ENCODE results near the gene SCARB1.

SCARB1 gene

DNA sequence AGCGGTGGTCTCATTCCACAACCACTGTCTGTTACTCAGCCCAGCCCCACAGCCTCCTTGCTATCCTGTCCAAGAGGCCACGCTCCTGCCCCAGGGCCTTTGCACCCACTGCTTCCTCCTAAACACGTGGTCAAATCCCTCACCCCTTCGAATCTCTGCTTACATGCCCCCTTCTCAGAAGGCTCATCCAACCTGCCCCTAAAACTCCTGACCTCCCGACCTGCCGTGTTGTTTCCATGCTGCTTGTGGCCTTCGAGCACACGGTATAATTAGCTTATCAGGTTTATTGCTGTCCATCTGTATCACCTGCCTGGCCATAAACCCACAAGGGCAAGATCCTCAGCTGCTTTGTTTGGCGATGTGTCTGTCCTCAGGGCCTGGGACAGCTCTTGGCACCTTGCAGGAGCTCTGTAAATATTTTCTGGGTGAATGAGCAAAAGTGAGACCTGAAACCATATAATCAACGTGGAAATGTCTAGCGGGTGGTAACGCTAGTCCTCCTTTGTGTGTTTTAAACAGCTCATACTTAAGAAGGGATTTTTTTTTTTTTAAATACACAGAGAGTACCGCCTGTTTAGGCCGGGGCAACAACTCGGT, 36.0 kb downstream of the SCARB1 start:
- Mint-ChIP-seq H3K4me3 (no peak overlapping the region), H3K27me3 (no peaks in the 10 kb centered on the region), H3K9me3 (peaks cover 0 to 11% of the 10 kb centered on the region in 2 donors), H3K27ac (peak overlapping the region in 1 of 2 donors; percentile 34), H3K4me1 (peaks cover 12% of the 10 kb centered on the region)
- DNase-seq, result no peak
- ATAC-seq, result no peak

DNA sequence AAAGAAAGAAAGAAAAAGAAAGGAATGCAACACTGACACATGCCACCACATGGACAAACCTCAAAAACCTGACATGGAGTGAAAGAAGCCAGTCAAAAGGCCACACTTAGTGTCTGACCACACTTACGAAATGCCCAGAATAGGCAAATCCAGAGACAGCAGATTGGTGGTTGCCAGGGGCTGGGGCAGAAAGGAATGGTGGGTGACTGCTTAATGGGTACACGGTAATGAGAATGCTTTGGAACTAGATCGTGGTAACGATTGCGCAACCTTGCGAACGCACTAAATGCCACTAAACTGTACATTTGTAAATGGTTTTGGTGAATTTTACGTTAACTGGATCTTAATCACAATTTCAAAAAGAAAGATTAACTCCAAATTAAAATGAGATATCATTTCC, 39.5 kb downstream of the SCARB1 start:
- Mint-ChIP-seq H3K9me3 (no peaks in the 10 kb centered on the region), H3K4me1 (peaks cover 12% of the 10 kb centered on the region), H3K4me3 (no peak overlapping the region), H3K27me3 (no peaks in the 10 kb centered on the region), H3K27ac (no peak overlapping the region)
- ATAC-seq, result no peak
- DNase-seq, result no peak

GRCh38 chr12:124823272-124823970, 40.2 kb downstream of the SCARB1 start:
- DNase-seq (no peak), ATAC-seq (no peak)
- Mint-ChIP-seq H3K4me3 (no peak overlapping the region), H3K27me3 (no peaks in the 10 kb centered on the region), H3K4me1 (peaks cover 9% of the 10 kb centered on the region), H3K27ac (no peak overlapping the region), H3K9me3 (no peaks in the 10 kb centered on the region)

DNA sequence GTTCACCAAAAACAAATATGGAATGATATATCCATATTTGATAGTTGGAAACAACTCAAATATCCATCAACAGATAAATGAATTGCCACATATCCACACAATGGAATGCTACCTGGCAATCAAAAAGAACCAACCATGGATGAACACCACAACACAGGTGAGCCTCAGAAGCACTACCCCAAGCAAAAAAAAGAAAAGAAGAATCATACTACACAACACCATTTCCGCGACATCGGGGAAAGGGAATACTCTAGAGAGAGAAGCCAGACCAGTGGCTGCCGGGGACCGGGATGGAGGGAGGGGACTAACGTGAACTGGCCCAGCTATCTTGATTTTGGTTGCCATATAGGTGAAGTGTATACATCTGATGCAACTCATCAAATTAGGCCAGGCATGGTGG, 41.4 kb downstream of the SCARB1 start:
- H3K27ac Mint-ChIP-seq, result no peak overlapping the region
- no peaks in the 10 kb centered on the region for H3K4me1 Mint-ChIP-seq
- no peaks in the 10 kb centered on the region for H3K9me3 Mint-ChIP-seq
- ATAC-seq, result no peak
- no peak overlapping the region for H3K4me3 Mint-ChIP-seq
- DNase-seq, result no peak
- no peaks in the 10 kb centered on the region for H3K27me3 Mint-ChIP-seq

GRCh38 chr12:124821252-124822200, 42.1 kb downstream of the SCARB1 start:
- Mint-ChIP-seq H3K4me1 (no peaks in the 10 kb centered on the region), H3K4me3 (no peak overlapping the region), H3K27ac (peak overlapping the region in 1 of 2 donors; percentile 40), H3K9me3 (no peaks in the 10 kb centered on the region), H3K27me3 (no peaks in the 10 kb centered on the region)
- ATAC-seq (no peak), DNase-seq (no peak)

GRCh38 chr12:124820199-124820598, 43.5 kb downstream of the SCARB1 start:
- no peaks in the 10 kb centered on the region for H3K9me3 Mint-ChIP-seq
- H3K4me3 Mint-ChIP-seq, result no peak overlapping the region
- DNase-seq (no peak), ATAC-seq (no peak)
- H3K4me1 Mint-ChIP-seq, result no peaks in the 10 kb centered on the region
- no peak overlapping the region for H3K27ac Mint-ChIP-seq
- no peaks in the 10 kb centered on the region for H3K27me3 Mint-ChIP-seq

- no peak overlapping the region for H3K27ac Mint-ChIP-seq
- DNase-seq, result no peak
These were observed 44.1 kb downstream of the SCARB1 start for GRCh38 chr12:124819525-124819924.

GRCh38 chr12:124819080-124819479, 44.6 kb downstream of the SCARB1 start:
- DNase-seq (no peak), ATAC-seq (no peak)
- Mint-ChIP-seq H3K9me3 (no peaks in the 10 kb centered on the region), H3K4me1 (no peaks in the 10 kb centered on the region), H3K4me3 (no peak overlapping the region), H3K27me3 (no peaks in the 10 kb centered on the region), H3K27ac (peak overlapping the region in 1 of 2 donors; percentile 42)

More at GRCh38 chr12:124819525-124819924, 44.1 kb downstream of the SCARB1 start:
- Mint-ChIP-seq H3K4me3 (no peak overlapping the region), H3K4me1 (no peaks in the 10 kb centered on the region), H3K27me3 (no peaks in the 10 kb centered on the region), H3K9me3 (no peaks in the 10 kb centered on the region)
- ATAC-seq, result no peak

DNA sequence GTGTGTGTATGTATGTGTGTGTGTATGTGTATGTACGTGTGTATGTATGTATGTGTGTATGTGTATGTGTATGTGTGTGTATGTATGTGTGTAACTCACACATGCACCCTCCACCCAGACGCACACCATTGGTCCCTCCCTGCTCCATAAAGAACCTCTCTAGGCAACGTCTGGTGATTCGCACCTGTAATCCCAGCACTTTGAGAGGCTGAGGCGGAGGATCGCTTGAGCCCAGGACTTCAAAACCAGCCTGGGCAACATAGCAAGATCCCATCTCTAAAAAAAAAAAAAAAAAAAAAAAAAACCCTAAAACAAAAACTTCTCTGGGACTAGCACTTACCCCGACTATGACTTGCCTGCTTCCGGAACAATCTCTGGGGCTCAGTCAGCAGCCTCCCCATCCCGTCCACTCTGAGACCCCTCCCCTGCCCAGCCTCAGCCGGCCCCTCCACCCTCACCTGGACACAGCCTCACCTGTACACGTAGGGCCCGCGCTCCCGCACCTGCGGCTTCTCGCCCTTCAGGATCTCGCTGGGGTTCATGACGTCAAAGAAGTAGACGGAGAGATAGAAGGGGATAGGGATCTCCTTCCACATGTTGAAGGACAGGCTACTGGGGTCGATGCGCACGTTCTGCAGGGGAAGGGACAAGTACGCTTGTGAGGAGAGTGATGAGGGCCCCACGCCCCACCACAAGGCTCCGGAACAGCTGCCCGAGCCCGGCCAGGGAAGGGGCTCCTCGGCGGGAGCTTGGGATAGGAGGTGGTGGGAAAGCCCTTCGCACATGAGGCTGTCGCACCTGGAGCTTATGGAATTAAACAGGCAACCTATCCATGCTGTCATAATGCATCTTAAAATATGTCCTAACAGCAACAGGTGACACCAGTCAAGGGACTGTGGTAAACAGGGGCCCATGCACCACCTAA, 46.3 kb downstream of the SCARB1 start:
- H3K27ac Mint-ChIP-seq, result no peak overlapping the region

GRCh38 chr12:124816295-124816854, 47.3 kb downstream of the SCARB1 start:
- peak overlapping the region in 1 of 2 donors; percentile 5 for H3K27ac Mint-ChIP-seq

More for the DNA sequence above, 46.3 kb downstream of the SCARB1 start:
- Mint-ChIP-seq H3K27me3 (no peaks in the 10 kb centered on the region), H3K4me3 (no peak overlapping the region), H3K4me1 (no peaks in the 10 kb centered on the region), H3K9me3 (no peaks in the 10 kb centered on the region)
- ATAC-seq (no peak), DNase-seq (no peak)

DNA sequence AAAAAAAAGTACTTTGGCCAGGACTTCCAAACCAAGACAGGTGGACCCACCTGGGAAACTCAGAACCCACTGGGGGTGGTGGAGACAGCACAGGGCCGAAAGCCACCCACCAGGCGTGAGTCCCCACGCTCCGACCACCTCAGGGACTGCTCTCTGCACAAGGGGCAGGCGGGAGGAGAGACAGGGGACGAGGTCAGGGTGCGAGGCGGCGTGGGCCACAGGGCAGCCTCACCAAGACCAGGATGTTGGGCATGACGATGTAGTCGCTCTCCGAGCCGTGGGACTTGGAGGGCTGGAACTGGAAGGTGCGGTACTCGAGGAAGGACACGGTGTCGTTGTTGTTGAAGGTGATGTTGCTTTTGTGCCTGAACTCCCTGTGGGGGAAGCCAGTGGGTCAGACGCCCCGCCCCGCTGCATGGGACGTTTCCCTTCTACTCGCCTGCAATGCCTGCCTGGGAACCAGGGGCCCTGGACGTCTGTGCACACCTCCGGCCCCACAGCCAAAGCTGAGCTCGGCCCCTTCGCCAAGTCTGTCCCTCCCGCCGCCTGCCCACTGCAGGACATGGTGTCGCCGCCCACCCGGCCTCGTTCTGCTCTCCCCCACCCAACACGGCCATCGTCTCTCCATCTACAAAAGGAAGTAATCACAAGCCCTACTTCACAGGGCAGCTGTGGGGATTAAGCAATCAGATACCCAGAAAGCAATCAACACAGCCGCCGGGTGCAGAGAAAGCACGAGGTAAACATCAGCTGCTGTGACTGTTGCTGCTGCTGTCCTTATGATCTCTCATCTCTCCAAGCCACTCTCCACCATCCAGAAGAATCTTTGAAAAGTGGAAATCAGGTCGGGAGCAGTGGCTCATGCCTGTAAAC, 48.7 kb downstream of the SCARB1 start:
- Mint-ChIP-seq H3K27ac (peak overlapping the region in 1 of 2 donors; percentile 60), H3K4me1 (no peaks in the 10 kb centered on the region)

More at GRCh38 chr12:124816295-124816854, 47.3 kb downstream of the SCARB1 start:
- no peaks in the 10 kb centered on the region for H3K9me3 Mint-ChIP-seq
- no peaks in the 10 kb centered on the region for H3K4me1 Mint-ChIP-seq
- no peak for ATAC-seq
- H3K4me3 Mint-ChIP-seq, result no peak overlapping the region
- no peaks in the 10 kb centered on the region for H3K27me3 Mint-ChIP-seq
- no peak for DNase-seq

DNA sequence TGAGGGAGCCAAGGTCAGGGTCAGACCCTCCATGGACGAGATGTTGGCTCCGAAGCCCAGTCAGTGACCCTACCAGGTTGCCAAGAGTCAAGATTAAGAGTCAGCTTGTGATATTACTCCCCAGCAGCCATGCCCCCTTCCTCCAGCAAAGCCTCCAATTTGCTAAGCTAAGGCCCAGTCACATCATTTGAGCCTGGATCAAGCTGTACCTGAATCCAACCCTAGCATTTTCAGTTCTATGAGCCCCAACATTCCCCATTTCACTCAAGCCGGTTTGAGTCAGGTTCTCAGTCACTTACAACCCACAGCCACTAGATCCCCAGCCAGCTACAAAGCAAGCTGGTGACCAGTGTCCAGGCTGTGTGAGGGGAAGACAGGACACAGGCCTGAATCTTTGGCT, 49.9 kb downstream of the SCARB1 start:
- Mint-ChIP-seq H3K4me3 (no peak overlapping the region), H3K27ac (no peak overlapping the region), H3K4me1 (no peaks in the 10 kb centered on the region), H3K9me3 (no peaks in the 10 kb centered on the region), H3K27me3 (no peaks in the 10 kb centered on the region)
- DNase-seq (no peak), ATAC-seq (no peak)

More for the DNA sequence above, 48.7 kb downstream of the SCARB1 start:
- Mint-ChIP-seq H3K4me3 (no peak overlapping the region), H3K9me3 (no peaks in the 10 kb centered on the region), H3K27me3 (no peaks in the 10 kb centered on the region)
- ATAC-seq (no peak), DNase-seq (no peak)

DNA sequence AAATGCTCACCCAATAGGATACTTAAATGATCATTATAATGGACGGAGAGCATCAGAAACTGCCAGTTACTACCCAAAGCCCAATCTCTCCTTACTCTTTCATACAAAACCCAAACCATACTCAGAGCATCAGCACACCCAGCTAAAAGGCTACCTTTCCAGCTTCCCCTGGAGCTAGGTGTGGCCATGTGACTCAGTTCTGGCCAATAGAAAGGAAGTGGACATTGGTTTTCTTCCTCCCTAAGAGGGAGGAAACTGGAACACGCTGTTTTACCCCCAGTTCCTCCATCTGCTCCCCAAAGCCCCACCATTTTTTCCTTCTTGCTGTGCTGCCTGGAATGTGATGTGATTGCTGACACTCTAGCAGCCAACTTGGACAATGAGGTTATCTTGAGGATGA, 50.7 kb downstream of the SCARB1 start:
- no peak for ATAC-seq
- no peak overlapping the region for H3K27ac Mint-ChIP-seq
- H3K4me1 Mint-ChIP-seq, result no peaks in the 10 kb centered on the region
- H3K9me3 Mint-ChIP-seq, result no peaks in the 10 kb centered on the region
- DNase-seq, result no peak
- H3K4me3 Mint-ChIP-seq, result no peak overlapping the region
- no peaks in the 10 kb centered on the region for H3K27me3 Mint-ChIP-seq

DNA sequence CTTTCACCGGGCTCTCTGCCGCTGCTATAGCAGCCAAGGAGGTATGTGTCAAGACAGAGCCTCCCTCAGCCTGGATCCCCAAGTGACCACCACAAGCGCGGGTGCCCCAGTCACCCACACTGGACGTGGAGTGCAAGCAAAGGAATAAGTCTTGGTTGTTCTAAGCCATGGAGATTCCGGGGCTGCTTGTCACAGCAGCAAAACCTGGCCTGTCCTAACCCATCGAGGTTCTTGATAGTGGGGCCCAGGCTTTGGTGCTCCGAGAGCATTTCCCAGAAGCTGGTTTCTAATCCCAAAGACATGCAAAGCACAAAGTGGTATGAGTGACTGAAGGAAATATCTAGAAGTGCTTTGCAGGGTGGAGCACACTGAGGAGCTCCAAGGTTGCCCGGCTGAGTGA, 51.3 kb downstream of the SCARB1 start:
- H3K4me1 Mint-ChIP-seq, result no peaks in the 10 kb centered on the region
- no peaks in the 10 kb centered on the region for H3K9me3 Mint-ChIP-seq
- H3K4me3 Mint-ChIP-seq, result no peak overlapping the region
- DNase-seq, result no peak
- no peak overlapping the region for H3K27ac Mint-ChIP-seq
- H3K27me3 Mint-ChIP-seq, result no peaks in the 10 kb centered on the region
- ATAC-seq, result no peak
